ENCODE data around the gene RNF141.
A peak's percentile ranks its signal among the peaks of the same experiment; 100 is the strongest.

The RNF141 gene

GRCh38 chr11:10540915-10541560 is at the start of gene RNF141:
Gene RNF141, minus strand, starts transcription at chr11:10541187. Its CDS starts 7,029 bp downstream, at chr11:10534158.
- TF ChIP-seq CTCF (conservative IDR thresholded peaks at IDR 0.05; ENCODE audit: low read depth, low read length) = peak; percentile 82
- peak; percentile 56 for DNase-seq (ENCODE audit: low read depth)
- peak within 1 kb of the TSS; percentile 89 for H3K4me3 ChIP-seq (ENCODE audit: low read length)

GRCh38 chr11:10590218-10590915 is 49.4 kb upstream of the RNF141 start:
- TF ChIP-seq CTCF (conservative IDR thresholded peaks at IDR 0.05; ENCODE audit: low read depth, low read length) = no peak
- no peak for DNase-seq (ENCODE audit: low read depth)
- H3K4me3 ChIP-seq (ENCODE audit: low read length) = no peak overlapping the region

- TF ChIP-seq CTCF (conservative IDR thresholded peaks at IDR 0.05; ENCODE audit: low read depth, low read length) = no peak
- H3K4me3 ChIP-seq (ENCODE audit: low read length) = no peak overlapping the region
- no peak for DNase-seq (ENCODE audit: low read depth)
Measured at GRCh38 chr11:10588904-10589303, 47.9 kb upstream of the RNF141 start.

- TF ChIP-seq CTCF (conservative IDR thresholded peaks at IDR 0.05; ENCODE audit: low read depth, low read length) = no peak
- DNase-seq (ENCODE audit: low read depth) = no peak
- no peak overlapping the region for H3K4me3 ChIP-seq (ENCODE audit: low read length)
Measured at GRCh38 chr11:10587995-10588394, 47.0 kb upstream of the RNF141 start.

- DNase-seq (ENCODE audit: low read depth) = no peak
- no peak for TF ChIP-seq CTCF (conservative IDR thresholded peaks at IDR 0.05; ENCODE audit: low read depth, low read length)
- H3K4me3 ChIP-seq (ENCODE audit: low read length) = no peak overlapping the region
Measured at GRCh38 chr11:10587388-10587787, 46.4 kb upstream of the RNF141 start.

- H3K4me3 ChIP-seq (ENCODE audit: low read length) = no peak overlapping the region
- no peak for TF ChIP-seq CTCF (conservative IDR thresholded peaks at IDR 0.05; ENCODE audit: low read depth, low read length)
- DNase-seq (ENCODE audit: low read depth) = no peak
Measured at GRCh38 chr11:10584071-10584501, 43.1 kb upstream of the RNF141 start.
